SK-N-SH (cell line): ENCODE data around the gene PRDM15. TPM values are rescaled to one million over a fixed set of nuclear protein-coding genes. Genes with fewer than 3 reads are reported as not detected.
A peak's percentile ranks its signal among the peaks of the same experiment; 100 is the strongest.

ENCODE experiments used
- CTCF ChIA-PET: fragments of 300-600, 350-600 bp; formaldehyde crosslinking; extraction: SDS; loops from one replicate; lab custom pipeline; 2021; lab: Yijun Ruan, JAX
- POLR2A ChIA-PET: fragments of 350-600 bp; sonication (Branson Sonifier 250); formaldehyde crosslinking; extraction: SDS; loops from one replicate; lab custom pipeline; 2020; ENCODE audit warnings: antibody characterized with exemption, inconsistent platforms; lab: Yijun Ruan, JAX
- DNase-seq: peaks from one replicate; pipeline ENCODE4 v3.0.0; 2012
- H2AFZ ChIP-seq: fragments of 200-600 bp; sonication (generic); 2 replicates; pipeline ENCODE4 v1.8.1; 2016; ENCODE audit warnings: antibody characterized with exemption, mild to moderate bottlenecking, low read depth
- H3F3A ChIP-seq: fragments of 200-600 bp; sonication (generic); replicated peaks from 2 replicates; pipeline ENCODE3; 2016; ENCODE audit warnings: antibody characterized with exemption, mild to moderate bottlenecking; ENCODE audit not compliant: insufficient read depth
- H3K27ac ChIP-seq, 2 experiments: fragments of 200-500 bp in 1 of 2; fragments of 200-600 bp in 1 of 2; sonication (Bioruptor generic) in 1 of 2; sonication (generic), shearing (Covaris generic) in 1 of 2; 2 replicates each; pipeline versions ENCODE4 v1.5.1 to v1.6.1; 2014 to 2016; ENCODE audit warnings: low read depth in 2 of 2, inconsistent platforms in 1 of 2, low read length in 1 of 2, mild to moderate bottlenecking in 1 of 2, mixed read lengths in 1 of 2
- H3K27me3 ChIP-seq: fragments of 200-600 bp; sonication (generic), shearing (Covaris generic); 2 replicates; pipeline ENCODE4 v1.6.1; 2016; ENCODE audit warnings: mixed run types; ENCODE audit not compliant: insufficient read depth
- H3K36me3 ChIP-seq, 2 experiments: fragments of 200-500 bp in 1 of 2; fragments of 200-600 bp in 1 of 2; sonication (Bioruptor generic) in 1 of 2; sonication (generic) in 1 of 2; replicated peaks in 1 of 2; 2 replicates each; pipeline versions ENCODE3 to v1.5.1; 2014 to 2016; ENCODE audit warnings: low read length in 1 of 2, mild to moderate bottlenecking in 1 of 2; ENCODE audit not compliant: insufficient read depth in 2 of 2, control insufficient read depth in 1 of 2
- H3K4me1 ChIP-seq, 2 experiments: fragments of 200-500 bp in 1 of 2; fragments of 200-600 bp in 1 of 2; sonication (Bioruptor generic) in 1 of 2; sonication (generic), shearing (Covaris generic) in 1 of 2; 2 replicates each; pipeline versions ENCODE4 v1.5.1 to v1.6.1; 2014 to 2016; ENCODE audit warnings: low read depth in 1 of 2, low read length in 1 of 2, mixed run types in 1 of 2; ENCODE audit not compliant: insufficient read depth in 2 of 2, control insufficient read depth in 1 of 2
- H3K4me2 ChIP-seq: fragments of 200-600 bp; sonication (generic), shearing (Covaris generic); 2 replicates; pipeline ENCODE4 v1.6.1; 2017; ENCODE audit warnings: mixed run types
- H3K4me3 ChIP-seq, 2 experiments: fragments of 200-500 bp in 1 of 2; fragments of 200-600 bp in 1 of 2; sonication (Bioruptor generic) in 1 of 2; sonication (generic), shearing (Covaris generic) in 1 of 2; 2 replicates each; pipeline versions ENCODE4 v1.5.1 to v1.8.1; 2014 to 2016; ENCODE audit warnings: low read depth in 2 of 2, inconsistent platforms in 1 of 2, low read length in 1 of 2, mild to moderate bottlenecking in 1 of 2, mixed read lengths in 1 of 2, moderate library complexity in 1 of 2
- H3K79me2 ChIP-seq: fragments of 200-600 bp; sonication (generic); 2 replicates; pipeline ENCODE4 v1.8.1; 2017; ENCODE audit warnings: mild to moderate bottlenecking; ENCODE audit not compliant: insufficient read depth
- H3K9ac ChIP-seq: fragments of 200-600 bp; sonication (generic); 2 replicates; pipeline ENCODE4 v1.6.1; 2017; ENCODE audit warnings: mixed run types
- H3K9me2 ChIP-seq: fragments of 200-600 bp; sonication (generic); 2 replicates; pipeline ENCODE4 v1.6.1; 2017; ENCODE audit warnings: mixed run types
- H3K9me3 ChIP-seq: fragments of 200-600 bp; sonication (generic); 2 replicates; pipeline ENCODE4 v1.6.1; 2017; ENCODE audit warnings: mixed run types, mild to moderate bottlenecking, moderate library complexity
- H4K20me1 ChIP-seq: fragments of 200-600 bp; sonication (generic); 2 replicates; pipeline ENCODE4 v1.6.1; 2017; ENCODE audit warnings: mild to moderate bottlenecking, mixed run types; ENCODE audit not compliant: insufficient read depth
- CHD2 ChIP-seq: fragments of 150-350 bp; IDR thresholded peaks from 2 replicates; pipeline ENCODE4 v1.6.1; 2018; ENCODE audit warnings: low read length; ENCODE audit not compliant: partially characterized antibody
- ELF1 ChIP-seq: IDR thresholded peaks from 2 replicates; pipeline ENCODE4 v1.4.0; 2012
- EZH2phosphoT487 ChIP-seq: fragments of 200-600 bp; sonication (generic); IDR thresholded peaks from 2 replicates; pipeline ENCODE4 v1.6.1; 2017; ENCODE audit warnings: low read depth, mixed run types, mild to moderate bottlenecking, antibody characterized with exemption, moderate library complexity, borderline replicate concordance
- FOXJ3 ChIP-seq: sonication (generic); formaldehyde crosslinking; IDR thresholded peaks from 2 replicates; pipeline ENCODE4 v1.5.1; 2020; ENCODE audit warnings: mild to moderate bottlenecking, missing genetic modification reagents
- FOXM1 ChIP-seq: IDR thresholded peaks from 2 replicates; pipeline ENCODE4 v1.4.0; 2012; ENCODE audit warnings: low read depth, mild to moderate bottlenecking
- GATA2 ChIP-seq: sonication (generic); formaldehyde crosslinking; IDR thresholded peaks from 2 replicates; pipeline ENCODE4 v1.5.0; 2020; ENCODE audit warnings: mild to moderate bottlenecking, missing genetic modification reagents
- MEF2A ChIP-seq: IDR thresholded peaks from 2 replicates; pipeline ENCODE4 v1.4.0; 2012; ENCODE audit warnings: low read depth, borderline replicate concordance
- NRF1 ChIP-seq: IDR thresholded peaks from 2 replicates; pipeline ENCODE4 v1.6.1; 2012; ENCODE audit warnings: low read depth, mild to moderate bottlenecking, low read length
- RAD21 ChIP-seq: IDR thresholded peaks from 2 replicates; pipeline ENCODE4 v1.6.1; 2012; ENCODE audit warnings: mild to moderate bottlenecking, low read length
- RCOR1 ChIP-seq: fragments of 150-350 bp; IDR thresholded peaks from 2 replicates; pipeline ENCODE4 v1.6.1; 2017; ENCODE audit warnings: antibody characterized with exemption, low read length
- REST ChIP-seq: IDR thresholded peaks from 2 replicates; pipeline ENCODE4 v1.6.1; 2012; ENCODE audit warnings: mild to moderate bottlenecking, low read depth, low read length, moderate library complexity
- RXRA ChIP-seq: IDR thresholded peaks from 2 replicates; pipeline ENCODE4 v1.4.0; 2012; ENCODE audit warnings: low read depth, mild to moderate bottlenecking, borderline replicate concordance
- TEAD4 ChIP-seq: IDR thresholded peaks from 2 replicates; pipeline ENCODE4 v1.4.0; 2012; ENCODE audit warnings: mild to moderate bottlenecking, borderline replicate concordance; ENCODE audit not compliant: insufficient read depth
- USF1 ChIP-seq: IDR thresholded peaks from 2 replicates; pipeline ENCODE4 v1.4.0; 2012; ENCODE audit warnings: low read depth, borderline replicate concordance
- WGBS: methylation state at CpG from one replicate; pipeline ENCODE4 v1.1.6; 2017; ENCODE audit warnings: low lambda C conversion rate; 5-methylcytosine and 5-hydroxymethylcytosine counted together
- polyA plus RNA-seq, 3 experiments: library from polyadenylated mRNA; depleted of rRNA; stranded (reverse); fragments of >200 nt; gene quantifications; 2 replicates each; pipeline ENCODE4 v1.2.3, GENCODE V29; 2012
- TF ChIP-seq, protein P1 (sequence below): IDR thresholded peaks from 2 replicates; pipeline ENCODE4; 2012
- TF ChIP-seq, protein P2 (sequence below): fragments of 150-350 bp; IDR thresholded peaks from 2 replicates; pipeline ENCODE4 v1.6.1; 2017; ENCODE audit warnings: antibody characterized with exemption, low read length, low read depth, borderline replicate concordance

Gene PRDM15
- polyA plus RNA-seq, 1 of the 3 experiments (the other 2 are of a cell fraction): 7.0 TPM

- Histone ChIP-seq H3K4me3 (peak overlapping the region in 1 of 2 experiments; percentile 93; a peak in 2 of 4 replicates), H3K9ac (peak overlapping the region; percentile 82; the same call in 1 of the 2 replicates), H3K79me2 (peaks cover 24% of the 10 kb centered on the region; the same call in 1 of the 2 replicates), H3K36me3 (no peaks in the 10 kb centered on the region), H3F3A (peaks cover 9% of the 10 kb centered on the region), H3K9me3 (no peaks in the 10 kb centered on the region), H2AFZ (peak overlapping the region; percentile 99), H3K27me3 (no peaks in the 10 kb centered on the region), H3K9me2 (no peaks in the 10 kb centered on the region), H3K4me2 (peak overlapping the region; percentile 90), H3K4me1 (peaks cover 0 to 13% of the 10 kb centered on the region in 2 experiments; a peak in 3 of 4 replicates), H4K20me1 (no peaks in the 10 kb centered on the region), H3K27ac (peak overlapping the region; percentile 67 to 87; a peak in 2 of 4 replicates)
- DNase-seq: no peak
- 84% methylated on average over 9 of the region's 9 CpGs for WGBS
- POLR2A ChIA-PET: interaction anchor here (1.6 kb wide), 1 partner anchor 23 kb away, joined by 4 read pairs; no protein-coding TSS in a partner anchor
- TF ChIP-seq, protein P1, sequence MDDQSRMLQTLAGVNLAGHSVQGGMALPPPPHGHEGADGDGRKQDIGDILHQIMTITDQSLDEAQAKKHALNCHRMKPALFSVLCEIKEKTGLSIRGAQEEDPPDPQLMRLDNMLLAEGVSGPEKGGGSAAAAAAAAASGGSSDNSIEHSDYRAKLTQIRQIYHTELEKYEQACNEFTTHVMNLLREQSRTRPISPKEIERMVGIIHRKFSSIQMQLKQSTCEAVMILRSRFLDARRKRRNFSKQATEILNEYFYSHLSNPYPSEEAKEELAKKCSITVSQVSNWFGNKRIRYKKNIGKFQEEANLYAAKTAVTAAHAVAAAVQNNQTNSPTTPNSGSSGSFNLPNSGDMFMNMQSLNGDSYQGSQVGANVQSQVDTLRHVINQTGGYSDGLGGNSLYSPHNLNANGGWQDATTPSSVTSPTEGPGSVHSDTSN: no peak
- TF ChIP-seq NRF1: no peak
- no peak for TF ChIP-seq REST
- TF ChIP-seq RXRA: no peak
- TF ChIP-seq, protein P2, sequence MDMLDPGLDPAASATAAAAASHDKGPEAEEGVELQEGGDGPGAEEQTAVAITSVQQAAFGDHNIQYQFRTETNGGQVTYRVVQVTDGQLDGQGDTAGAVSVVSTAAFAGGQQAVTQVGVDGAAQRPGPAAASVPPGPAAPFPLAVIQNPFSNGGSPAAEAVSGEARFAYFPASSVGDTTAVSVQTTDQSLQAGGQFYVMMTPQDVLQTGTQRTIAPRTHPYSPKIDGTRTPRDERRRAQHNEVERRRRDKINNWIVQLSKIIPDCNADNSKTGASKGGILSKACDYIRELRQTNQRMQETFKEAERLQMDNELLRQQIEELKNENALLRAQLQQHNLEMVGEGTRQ: no peak
- no peak for TF ChIP-seq FOXJ3
- no peak for TF ChIP-seq MEF2A
- TF ChIP-seq EZH2phosphoT487: no peak
- no peak for TF ChIP-seq TEAD4
- no peak for TF ChIP-seq FOXM1
- TF ChIP-seq RAD21: no peak
- TF ChIP-seq ELF1: no peak
- no peak for TF ChIP-seq GATA2
- no peak for TF ChIP-seq RCOR1
- no peak for TF ChIP-seq USF1
- no peak for TF ChIP-seq CHD2
- CTCF ChIA-PET: interaction anchor here (0.8 to 1.8 kb wide), 2 partner anchors 64 to 268 kb away, joined by 3 to 4 read pairs; no protein-coding TSS in a partner anchor
Measured at GRCh38 chr21:41880153-41880552, 1.0 kb upstream of the PRDM15 start.
